ENCODE data around the gene BOLA3.

DNA sequence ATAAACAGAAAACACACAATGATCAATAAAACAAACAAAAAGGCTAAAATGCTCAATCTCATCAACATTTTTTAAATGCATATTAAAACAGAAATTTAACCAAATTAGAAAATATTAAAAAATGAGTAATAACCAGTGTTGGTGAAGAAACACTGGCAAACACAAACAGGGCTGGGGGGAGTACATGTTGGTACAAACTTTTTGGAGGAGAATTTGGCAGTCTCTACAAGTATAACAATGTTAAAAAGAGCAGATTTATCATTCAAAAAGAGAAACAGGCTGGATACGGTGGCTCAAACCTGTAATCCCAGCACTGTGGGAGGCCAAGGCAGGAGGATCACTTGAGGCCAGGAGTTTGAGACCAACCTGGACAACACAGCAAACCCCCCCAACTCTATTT, 17.0 kb upstream of the BOLA3 start:
- TF ChIP-seq POLR2A (IDR thresholded peaks at IDR 0.05), result no peak
- TF ChIP-seq, protein P1, sequence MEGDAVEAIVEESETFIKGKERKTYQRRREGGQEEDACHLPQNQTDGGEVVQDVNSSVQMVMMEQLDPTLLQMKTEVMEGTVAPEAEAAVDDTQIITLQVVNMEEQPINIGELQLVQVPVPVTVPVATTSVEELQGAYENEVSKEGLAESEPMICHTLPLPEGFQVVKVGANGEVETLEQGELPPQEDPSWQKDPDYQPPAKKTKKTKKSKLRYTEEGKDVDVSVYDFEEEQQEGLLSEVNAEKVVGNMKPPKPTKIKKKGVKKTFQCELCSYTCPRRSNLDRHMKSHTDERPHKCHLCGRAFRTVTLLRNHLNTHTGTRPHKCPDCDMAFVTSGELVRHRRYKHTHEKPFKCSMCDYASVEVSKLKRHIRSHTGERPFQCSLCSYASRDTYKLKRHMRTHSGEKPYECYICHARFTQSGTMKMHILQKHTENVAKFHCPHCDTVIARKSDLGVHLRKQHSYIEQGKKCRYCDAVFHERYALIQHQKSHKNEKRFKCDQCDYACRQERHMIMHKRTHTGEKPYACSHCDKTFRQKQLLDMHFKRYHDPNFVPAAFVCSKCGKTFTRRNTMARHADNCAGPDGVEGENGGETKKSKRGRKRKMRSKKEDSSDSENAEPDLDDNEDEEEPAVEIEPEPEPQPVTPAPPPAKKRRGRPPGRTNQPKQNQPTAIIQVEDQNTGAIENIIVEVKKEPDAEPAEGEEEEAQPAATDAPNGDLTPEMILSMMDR (IDR thresholded peaks at IDR 0.05), result no peak
